PFSK-1 (cell line): ENCODE measurements around the gene MMP20.

ENCODE experiments used
- POLR2AphosphoS5 ChIP-seq: IDR thresholded peaks from 2 replicates; pipeline ENCODE4 v1.6.1; 2012; ENCODE audit warnings: low read depth, mild to moderate bottlenecking, control low read depth, low read length, moderate library complexity
- TAF1 ChIP-seq: IDR thresholded peaks from 2 replicates; pipeline ENCODE4 v1.6.1; 2012; ENCODE audit warnings: low read length, control low read depth, borderline replicate concordance; ENCODE audit not compliant: insufficient read depth

DNA sequence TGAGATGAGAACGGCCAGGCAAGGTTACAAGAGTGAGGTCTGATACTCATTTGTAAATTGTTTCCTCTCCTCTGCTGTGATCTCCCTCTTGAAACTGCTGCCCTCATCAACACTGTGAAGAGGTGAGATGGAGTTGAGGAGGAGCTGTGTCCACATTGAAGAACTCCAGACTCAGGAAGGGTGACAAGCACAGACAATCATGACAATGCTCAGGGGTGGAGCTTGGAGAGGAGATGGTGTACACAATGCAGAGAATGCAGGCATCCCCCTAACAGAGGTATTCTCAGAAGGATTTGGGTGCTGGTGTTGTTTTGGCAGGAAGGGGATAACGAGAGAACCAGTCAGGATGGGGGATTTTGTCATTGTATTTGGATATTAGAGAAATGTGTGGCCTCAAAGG, 73.1 kb downstream of the MMP20 start:
- TF ChIP-seq POLR2AphosphoS5 (no peak), TAF1 (no peak)
